AG09319 (cell line): ENCODE measurements around the gene UNC79.

ENCODE experiments used
- DNase-seq: peaks from one replicate; pipeline ENCODE4 v3.0.0-alpha.2; 2010; ENCODE audit warnings: low read depth; ENCODE audit errors: extremely low read depth
- CTCF ChIP-seq: IDR thresholded peaks from 2 replicates; pipeline ENCODE4 v1.5.1; 2011; ENCODE audit warnings: low read depth, mild to moderate bottlenecking, inconsistent platforms, low read length, moderate library complexity

UNC79 gene

GRCh38 chr14:93734086-93734822 is 303.5 kb downstream of the UNC79 start:
- DNase-seq, result no peak
- no peak for TF ChIP-seq CTCF

DNA sequence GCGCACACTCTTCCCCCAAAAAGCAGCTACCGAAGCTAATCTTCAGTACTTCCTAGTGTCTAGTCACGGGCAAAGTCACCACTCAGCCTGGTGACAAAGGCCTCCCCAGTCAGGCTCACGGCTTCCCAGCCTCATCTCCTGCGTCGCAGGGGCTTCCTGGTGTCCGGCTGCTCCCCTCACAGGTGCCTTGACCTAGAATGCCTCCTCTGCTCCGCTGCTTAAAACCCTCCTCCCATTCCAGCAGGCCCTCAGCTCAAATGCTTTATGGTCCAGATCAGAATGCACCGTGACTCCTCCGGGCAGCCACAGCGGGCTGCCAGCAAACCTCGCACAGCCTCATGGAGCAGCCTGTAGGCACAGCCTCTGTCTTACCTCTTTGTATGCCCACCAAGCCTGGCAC is 304.5 kb downstream of the UNC79 start:
- TF ChIP-seq CTCF, result no peak

GRCh38 chr14:93736378-93737014 is 305.8 kb downstream of the UNC79 start:
- TF ChIP-seq CTCF, result no peak
- DNase-seq, result no peak

More for the DNA sequence above, 304.5 kb downstream of the UNC79 start:
- DNase-seq, result no peak

DNA sequence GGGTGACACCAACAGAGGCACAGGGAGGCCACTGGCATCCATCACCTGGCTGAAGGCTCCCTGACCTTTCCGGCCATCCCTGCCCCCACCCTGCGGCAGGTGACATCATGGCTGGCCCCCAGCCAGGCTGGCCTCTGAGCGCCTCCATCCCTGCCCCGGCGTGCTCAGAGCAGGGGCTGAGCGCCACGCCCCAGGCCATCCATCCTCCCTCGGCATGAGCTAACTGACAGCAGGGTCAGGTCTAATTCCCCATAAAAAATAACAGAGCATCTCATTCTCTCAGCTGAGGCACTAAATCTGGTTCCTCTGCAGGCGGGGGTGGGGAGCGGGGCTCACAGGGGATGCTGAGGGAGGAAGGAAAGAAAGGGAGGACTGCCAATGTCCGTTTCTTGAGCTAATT is 306.9 kb downstream of the UNC79 start:
- no peak for TF ChIP-seq CTCF
- DNase-seq, result no peak

- DNase-seq, result no peak
- TF ChIP-seq CTCF, result no peak
These were observed 311.0 kb downstream of the UNC79 start for GRCh38 chr14:93741556-93742230.

DNA sequence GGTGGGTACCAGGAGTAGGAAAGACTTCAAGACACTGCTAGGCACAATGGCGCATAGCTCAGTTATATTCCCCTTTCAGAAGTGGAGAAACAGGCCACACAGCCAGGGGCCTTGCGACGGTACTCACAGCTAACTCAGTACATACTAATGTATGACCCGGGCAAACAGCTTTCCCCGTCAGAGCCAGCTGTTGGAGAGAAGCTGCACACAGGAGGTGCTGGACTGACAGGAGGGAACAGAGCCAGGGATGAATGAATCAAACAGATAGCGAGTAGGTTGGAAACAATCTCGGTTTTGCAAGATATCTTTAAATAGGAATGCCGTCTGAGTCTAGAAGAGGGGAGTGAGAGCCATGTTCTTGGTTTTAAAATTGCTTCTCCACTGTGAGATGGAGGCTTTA is 312.0 kb downstream of the UNC79 start:
- no peak for TF ChIP-seq CTCF
- DNase-seq, result no peak

DNA sequence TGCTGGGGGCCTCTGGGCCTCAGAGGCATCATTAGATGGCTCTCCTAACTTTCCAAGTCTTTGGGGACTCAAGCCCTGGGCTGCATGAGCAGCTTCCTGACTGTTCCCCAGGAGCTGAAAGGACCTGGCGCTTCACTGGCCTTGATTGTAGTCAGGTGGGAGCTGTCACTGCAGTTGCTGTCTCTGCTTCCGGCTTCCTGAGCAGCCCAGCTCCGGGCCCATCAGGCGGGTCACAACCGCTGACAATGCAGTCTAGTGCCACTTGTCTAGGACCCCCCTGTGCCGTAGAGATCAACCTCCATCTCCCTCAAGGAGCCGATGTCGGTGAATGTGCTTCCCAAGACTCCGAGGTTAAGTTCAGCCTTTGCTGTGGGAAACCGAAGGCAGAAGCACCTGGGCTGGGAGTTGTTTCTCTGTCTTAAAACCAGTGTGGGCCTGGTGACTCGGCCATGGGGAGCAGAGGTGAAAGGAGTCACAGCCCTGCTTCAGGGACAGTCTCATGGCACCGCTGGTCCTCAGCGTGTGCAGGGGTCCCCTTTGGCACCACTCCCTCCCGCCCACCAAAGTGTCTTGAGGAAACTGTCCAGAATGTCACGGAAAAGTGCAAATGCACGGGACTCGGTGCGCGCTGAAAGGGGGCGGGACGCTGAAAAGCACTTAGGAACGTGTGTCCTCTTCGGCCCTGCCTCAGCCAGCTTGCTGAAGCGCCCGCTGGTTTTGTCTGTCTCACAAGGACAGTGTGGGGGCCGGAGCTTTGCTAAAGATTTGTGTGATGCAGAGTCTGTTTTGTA is 312.7 kb downstream of the UNC79 start:
- no peak for TF ChIP-seq CTCF
- DNase-seq, result no peak
